Sigmoid colon (tissue), 7 donors: ENCODE measurements around the gene CYSLTR2. TPM values are rescaled to one million over a fixed set of nuclear protein-coding genes. Genes with fewer than 3 reads are reported as not detected.

Source experiments
- DNase-seq: peaks from one replicate; pipeline ENCODE4 v3.0.0-alpha.2; 2019
- H3K27ac ChIP-seq, 4 donors: fragments of 200-600 bp; sonication (generic); one replicate each; pipeline ENCODE4 v1.5.1; 2016 to 2019; ENCODE audit warnings: mild to moderate bottlenecking in 1 of 4
- H3K27me3 ChIP-seq, 3 donors: fragments of 200-600 bp; sonication (generic); one replicate each; pipeline ENCODE4 v1.5.1; 2019; ENCODE audit warnings: mild to moderate bottlenecking in 1 of 3
- H3K36me3 ChIP-seq, 4 donors: fragments of 200-600 bp; sonication (generic); one replicate each; pipeline ENCODE4 v1.5.1; 2016 to 2019
- H3K4me1 ChIP-seq, 4 donors: fragments of 200-600 bp; sonication (generic); one replicate each; pipeline ENCODE4 v1.5.1; 2017 to 2019
- H3K4me3 ChIP-seq, 4 donors: fragments of 200-600 bp; sonication (generic); one replicate each; pipeline ENCODE4 v1.5.1; 2017 to 2019; ENCODE audit warnings: mild to moderate bottlenecking in 2 of 4, moderate library complexity in 1 of 4
- H3K9me3 ChIP-seq, 4 donors: fragments of 200-600 bp in 3 of 4; sonication (generic) in 3 of 4; one replicate each; pipeline versions ENCODE4 v1.5.1 to v1.6.1; 2013 to 2019
- CTCF ChIP-seq, 4 experiments: fragments of 450-650 bp in 3 of 4; fragments of 200-600 bp in 1 of 4; IDR thresholded peaks; one replicate each; pipeline ENCODE4 v1.5.1; 2016 to 2019; ENCODE audit warnings: antibody characterized with exemption in 4 of 4, mild to moderate bottlenecking in 3 of 4, moderate library complexity in 2 of 4
- EP300 ChIP-seq, 4 donors: sonication (generic); formaldehyde crosslinking; IDR thresholded peaks; one replicate each; pipeline ENCODE4 v1.6.1; 2017; ENCODE audit warnings: antibody characterized with exemption in 4 of 4
- POLR2A ChIP-seq, 2 donors: fragments of 450-650 bp; IDR thresholded peaks; one replicate each; pipeline ENCODE4 v1.6.1; 2016; ENCODE audit warnings: antibody characterized with exemption in 2 of 2, mild to moderate bottlenecking in 2 of 2, moderate library complexity in 2 of 2
- POLR2AphosphoS5 ChIP-seq, 4 donors: sonication (generic); formaldehyde crosslinking; IDR thresholded peaks; one replicate each; pipeline ENCODE4 v1.6.1; 2017; ENCODE audit warnings: antibody characterized with exemption in 4 of 4
- WGBS, 2 donors: extraction: QIAGEN DNeasy Blood & Tissue Kit; methylation state at CpG; one replicate each; pipeline ENCODE4 v1.1.7; 2013; 5-methylcytosine and 5-hydroxymethylcytosine counted together
- intact Hi-C: fragments of 100-400 bp; cut with DNase I; formaldehyde crosslinking; loops from one replicate; pipeline ENCODE4 v1.15.1; 2023
- polyA plus RNA-seq, 3 donors: library from polyadenylated mRNA; stranded (reverse); fragments of 200-250 nt; gene quantifications; one replicate each; pipeline ENCODE4 v1.2.3, GENCODE V29; 2013
- total RNA-seq, 4 donors: library from RNA; depleted of rRNA; stranded (reverse); fragments of >200 nt; gene quantifications; one replicate each; pipeline ENCODE4 v1.1.0, GENCODE V29; 2016
- donor health status: healthy with polysubstance abuse.
- donor health status: Bipolar disorder and iron deficiency.
- donor health status: healthy.

CYSLTR2 gene
- total and polyA plus RNA-seq, 7 donors, result 0.28 to 2.0 (median 0.91) TPM; not detected in 1

- Histone ChIP-seq H3K4me1 (no peaks in the 10 kb centered on the region), H3K27ac (no peak overlapping the region), H3K9me3 (no peaks in the 10 kb centered on the region), H3K4me3 (no peak overlapping the region), H3K36me3 (no peaks in the 10 kb centered on the region), H3K27me3 (no peaks in the 10 kb centered on the region)
- intact Hi-C loops, result no loop called here
- no peak for DNase-seq
- TF ChIP-seq POLR2A (IDR thresholded peaks at IDR 0.05) (no peak), POLR2AphosphoS5 (IDR thresholded peaks at IDR 0.05) (no peak), CTCF (IDR thresholded peaks at IDR 0.05) (no peak), EP300 (IDR thresholded peaks at IDR 0.05) (no peak)
- 83 to 87% methylated on average over 4 of the region's 4 CpGs for WGBS, 2 donors
Observed at GRCh38 chr13:48624858-48625257, 28.9 kb upstream of the CYSLTR2 start.

- WGBS, 2 donors, result 68 to 74% methylated on average over 4 of the region's 4 CpGs
- no peak overlapping the region for H3K27ac ChIP-seq
- no peak for DNase-seq
Observed at GRCh38 chr13:48625413-48626076, 28.2 kb upstream of the CYSLTR2 start.

GRCh38 chr13:48626077-48626449, 27.7 kb upstream of the CYSLTR2 start:
- peaks cover 0 to 4% (median 2%) of the 10 kb centered on the region in 4 donors for H3K4me1 ChIP-seq
- intact Hi-C loops, result no loop called here
- no peaks in the 10 kb centered on the region for H3K36me3 ChIP-seq
- no peak overlapping the region for H3K4me3 ChIP-seq
- WGBS, 2 donors, result 3 to 22% methylated on average over 1 of the region's 1 CpG
- H3K27me3 ChIP-seq, result no peaks in the 10 kb centered on the region
- no peak for DNase-seq
- H3K27ac ChIP-seq, result no peak overlapping the region
- no peaks in the 10 kb centered on the region for H3K9me3 ChIP-seq
- TF ChIP-seq CTCF (IDR thresholded peaks at IDR 0.05), result no peak
- no peak for TF ChIP-seq POLR2AphosphoS5 (IDR thresholded peaks at IDR 0.05)
- TF ChIP-seq POLR2A (IDR thresholded peaks at IDR 0.05), result no peak
- TF ChIP-seq EP300 (IDR thresholded peaks at IDR 0.05), result no peak

More at GRCh38 chr13:48625413-48626076, 28.2 kb upstream of the CYSLTR2 start:
- no peaks in the 10 kb centered on the region for H3K27me3 ChIP-seq
- no peaks in the 10 kb centered on the region for H3K36me3 ChIP-seq
- no peak for TF ChIP-seq CTCF (IDR thresholded peaks at IDR 0.05)
- TF ChIP-seq EP300 (IDR thresholded peaks at IDR 0.05), result no peak
- no peak for TF ChIP-seq POLR2AphosphoS5 (IDR thresholded peaks at IDR 0.05)
- TF ChIP-seq POLR2A (IDR thresholded peaks at IDR 0.05), result no peak
- no peaks in the 10 kb centered on the region for H3K9me3 ChIP-seq
- intact Hi-C loops, result no loop called here
- no peak overlapping the region for H3K4me3 ChIP-seq
- no peaks in the 10 kb centered on the region for H3K4me1 ChIP-seq

- no peak for TF ChIP-seq POLR2AphosphoS5 (IDR thresholded peaks at IDR 0.05)
- TF ChIP-seq EP300 (IDR thresholded peaks at IDR 0.05), result no peak
- no peak for TF ChIP-seq POLR2A (IDR thresholded peaks at IDR 0.05)
- TF ChIP-seq CTCF (IDR thresholded peaks at IDR 0.05), result no peak
- intact Hi-C loops, result no loop called here
- no peak for DNase-seq
Observed at GRCh38 chr13:48626726-48627451, 26.8 kb upstream of the CYSLTR2 start.

More at GRCh38 chr13:48626726-48627451, 26.8 kb upstream of the CYSLTR2 start:
- Histone ChIP-seq H3K36me3 (no peaks in the 10 kb centered on the region), H3K27me3 (no peaks in the 10 kb centered on the region), H3K4me3 (no peak overlapping the region), H3K27ac (no peak overlapping the region), H3K9me3 (no peaks in the 10 kb centered on the region), H3K4me1 (peaks cover 0 to 11% (median 10%) of the 10 kb centered on the region in 4 donors)
- 88% methylated on average over 2 of the region's 2 CpGs for WGBS, 2 donors
